NT2/D1 (cell line): ENCODE measurements around the gene SLC47A1.

Experiments
- DNase-seq: peaks from one replicate; pipeline ENCODE4 v3.0.0-alpha.2; 2011; ENCODE audit warnings: low read depth, low spot score
- H3K27me3 ChIP-seq: 2 replicates; pipeline ENCODE4 v1.6.0; 2011; ENCODE audit warnings: mild to moderate bottlenecking; ENCODE audit not compliant: insufficient read length, insufficient read depth
- H3K36me3 ChIP-seq: 2 replicates; pipeline ENCODE4 v1.6.1; 2011; ENCODE audit warnings: mild to moderate bottlenecking, low read length, mixed read lengths; ENCODE audit not compliant: insufficient read depth, insufficient read length
- H3K4me1 ChIP-seq: 2 replicates; pipeline ENCODE4 v1.5.1; 2011; ENCODE audit not compliant: insufficient read depth, insufficient read length
- H3K4me3 ChIP-seq: 2 replicates; pipeline ENCODE4 v1.5.1; 2011; ENCODE audit warnings: low read depth; ENCODE audit not compliant: insufficient read length
- H3K9ac ChIP-seq: 2 replicates; pipeline ENCODE4 v1.6.0; 2011; ENCODE audit warnings: low read depth; ENCODE audit not compliant: insufficient read length
- H3K9me3 ChIP-seq: 2 replicates; pipeline ENCODE4 v1.5.1; 2011; ENCODE audit warnings: mild to moderate bottlenecking, low read length; ENCODE audit not compliant: insufficient read depth
- SUZ12 ChIP-seq: IDR thresholded peaks from 2 replicates; pipeline ENCODE4 v1.6.1; 2011; ENCODE audit not compliant: insufficient read length, insufficient read depth; ENCODE audit errors: extremely low read depth
- YY1 ChIP-seq: IDR thresholded peaks from 2 replicates; pipeline ENCODE4 v1.6.1; 2011; ENCODE audit not compliant: insufficient read length, insufficient read depth
- ZNF274 ChIP-seq: IDR thresholded peaks from 2 replicates; pipeline ENCODE4 v1.6.1; 2011; ENCODE audit warnings: mild to moderate bottlenecking, low read depth, low read length

The SLC47A1 gene

DNA sequence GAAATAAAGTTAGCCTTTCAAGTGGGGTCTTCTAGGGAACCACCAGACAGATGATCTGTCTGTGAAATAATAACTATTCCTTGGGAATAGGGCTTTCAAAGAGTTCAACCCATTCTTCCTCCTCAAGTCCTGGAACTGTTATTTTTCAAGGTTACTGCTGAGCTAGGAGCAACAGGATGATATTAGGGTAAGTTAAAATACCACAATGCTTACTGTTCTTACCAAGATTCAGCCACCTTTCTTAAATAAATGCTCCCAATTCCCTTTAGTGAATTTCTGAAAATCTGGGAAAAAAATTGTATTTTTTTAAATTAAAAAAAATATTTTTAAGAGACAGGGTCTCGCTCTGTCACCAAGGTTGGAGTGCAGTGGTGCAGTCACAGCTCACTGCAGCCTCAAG is 88.0 kb downstream of the SLC47A1 start:
- Histone ChIP-seq H3K9me3 (peaks cover 31% of the 10 kb centered on the region), H3K36me3 (no peaks in the 10 kb centered on the region), H3K4me3 (no peak overlapping the region), H3K27me3 (no peaks in the 10 kb centered on the region), H3K4me1 (no peaks in the 10 kb centered on the region), H3K9ac (no peak overlapping the region)
- TF ChIP-seq SUZ12: no peak
- TF ChIP-seq YY1: no peak
- TF ChIP-seq ZNF274: no peak
- no peak for DNase-seq

DNA sequence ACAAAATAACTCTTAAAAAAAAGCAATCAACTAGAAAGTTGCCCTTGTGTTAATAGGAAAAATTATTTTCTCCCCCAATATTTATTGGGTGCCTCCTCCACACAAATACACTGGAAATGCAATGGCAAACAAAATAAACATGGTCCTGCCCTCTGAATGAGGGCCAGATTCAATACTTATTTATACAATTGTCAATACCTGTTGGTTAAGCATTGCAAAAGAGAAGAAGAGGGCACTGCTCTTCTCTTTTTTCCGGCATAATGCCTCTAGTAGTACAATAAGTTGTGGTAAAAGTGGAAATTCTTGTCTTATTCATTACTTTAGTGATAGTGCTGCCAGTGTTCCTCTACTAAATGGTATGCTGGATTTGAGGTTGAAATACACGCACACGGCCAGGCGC is 92.4 kb downstream of the SLC47A1 start:
- DNase-seq: no peak
- no peaks in the 10 kb centered on the region for H3K4me1 ChIP-seq
- H3K36me3 ChIP-seq: no peaks in the 10 kb centered on the region
- no peaks in the 10 kb centered on the region for H3K27me3 ChIP-seq
- H3K9me3 ChIP-seq: 0 out of 2 replicates have a peak, but pooled peaks cover 7% of the 10 kb centered on the region
- H3K9ac ChIP-seq: no peak overlapping the region
- TF ChIP-seq ZNF274 (no peak), YY1 (no peak), SUZ12 (no peak)
- no peak overlapping the region for H3K4me3 ChIP-seq
